Measurements from ENCODE around the gene ERICH6.

DNA sequence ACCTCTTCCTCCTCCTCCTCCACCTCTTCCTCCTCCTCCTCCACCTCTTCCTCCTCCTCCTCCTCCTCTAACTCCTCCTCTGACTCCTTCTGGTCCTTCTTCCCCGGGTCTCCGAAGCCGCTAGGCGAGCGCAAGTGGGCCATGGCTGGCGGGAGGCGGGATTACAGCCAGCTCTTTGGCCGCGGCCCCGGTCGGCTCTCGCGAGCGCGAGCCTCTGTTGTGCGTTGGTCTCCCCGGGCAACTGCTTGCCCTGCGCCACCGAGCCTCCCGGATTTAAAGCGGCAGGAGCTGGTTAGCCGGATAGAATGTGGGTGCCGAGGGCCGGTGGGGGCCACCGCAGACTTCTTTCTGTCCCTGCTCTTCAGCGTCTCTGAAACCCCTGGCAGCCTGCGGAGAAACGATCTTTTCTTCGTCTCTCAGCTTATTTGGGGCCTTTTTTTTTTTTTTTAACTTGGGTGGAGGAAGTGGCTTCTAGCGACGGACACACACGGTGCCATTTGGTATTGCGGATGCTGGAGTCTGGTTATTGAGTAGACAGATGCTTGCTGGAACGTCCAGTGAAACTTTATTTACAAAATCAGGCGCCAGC lies at the start of gene ERICH6:
- TF ChIP-seq POLR2A (IDR thresholded peaks at IDR 0.05), result peak in 2 of 3 donors; percentile 72 to 75
- TF ChIP-seq, protein P1, sequence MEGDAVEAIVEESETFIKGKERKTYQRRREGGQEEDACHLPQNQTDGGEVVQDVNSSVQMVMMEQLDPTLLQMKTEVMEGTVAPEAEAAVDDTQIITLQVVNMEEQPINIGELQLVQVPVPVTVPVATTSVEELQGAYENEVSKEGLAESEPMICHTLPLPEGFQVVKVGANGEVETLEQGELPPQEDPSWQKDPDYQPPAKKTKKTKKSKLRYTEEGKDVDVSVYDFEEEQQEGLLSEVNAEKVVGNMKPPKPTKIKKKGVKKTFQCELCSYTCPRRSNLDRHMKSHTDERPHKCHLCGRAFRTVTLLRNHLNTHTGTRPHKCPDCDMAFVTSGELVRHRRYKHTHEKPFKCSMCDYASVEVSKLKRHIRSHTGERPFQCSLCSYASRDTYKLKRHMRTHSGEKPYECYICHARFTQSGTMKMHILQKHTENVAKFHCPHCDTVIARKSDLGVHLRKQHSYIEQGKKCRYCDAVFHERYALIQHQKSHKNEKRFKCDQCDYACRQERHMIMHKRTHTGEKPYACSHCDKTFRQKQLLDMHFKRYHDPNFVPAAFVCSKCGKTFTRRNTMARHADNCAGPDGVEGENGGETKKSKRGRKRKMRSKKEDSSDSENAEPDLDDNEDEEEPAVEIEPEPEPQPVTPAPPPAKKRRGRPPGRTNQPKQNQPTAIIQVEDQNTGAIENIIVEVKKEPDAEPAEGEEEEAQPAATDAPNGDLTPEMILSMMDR (IDR thresholded peaks at IDR 0.05), result peak in 4 of 7 experiments; percentile 38 to 56 (median 50)

Data from body of pancreas (tissue), 4 donors.